Loucy (cell line): ENCODE data around the gene CPSF4.
"Not testable (repeated sequence)": the region's sequence is repeated elsewhere in the genome, so short reads cannot be mapped to it uniquely, and the experiment has no call there.

Source experiments
- H2AFZ ChIP-seq: fragments of 200-600 bp; sonication (generic); 2 replicates; pipeline ENCODE4 v1.6.0; 2016; ENCODE audit warnings: antibody characterized with exemption, mild to moderate bottlenecking, low read length, moderate library complexity
- H3F3A ChIP-seq: fragments of 200-600 bp; 2 replicates; pipeline ENCODE4 v1.6.0; 2016; ENCODE audit warnings: antibody characterized with exemption, low read depth, mild to moderate bottlenecking
- H3K27me3 ChIP-seq: fragments of 200-600 bp; sonication (generic); 2 replicates; pipeline ENCODE4 v1.6.1; 2014; ENCODE audit warnings: low read length, mild to moderate bottlenecking; ENCODE audit not compliant: insufficient read depth, poor library complexity, severe bottlenecking
- H3K36me3 ChIP-seq: fragments of 200-600 bp; sonication (generic); 2 replicates; pipeline ENCODE4 v1.6.1; 2016; ENCODE audit warnings: low read length; ENCODE audit not compliant: insufficient read depth
- H3K4me1 ChIP-seq: fragments of 200-600 bp; sonication (generic); 2 replicates; pipeline ENCODE4 v1.5.1; 2014; ENCODE audit warnings: low read length, mild to moderate bottlenecking; ENCODE audit not compliant: insufficient read depth, poor library complexity, severe bottlenecking
- H3K4me2 ChIP-seq: fragments of 200-600 bp; sonication (generic); 2 replicates; pipeline ENCODE4 v1.6.0; 2014; ENCODE audit warnings: antibody characterized with exemption, low read length, low read depth, mild to moderate bottlenecking; ENCODE audit not compliant: poor library complexity, severe bottlenecking
- H3K4me3 ChIP-seq: fragments of 200-600 bp; sonication (generic); 2 replicates; pipeline ENCODE4 v1.5.1; 2014; ENCODE audit warnings: low read length, mild to moderate bottlenecking, mixed read lengths; ENCODE audit not compliant: poor library complexity, severe bottlenecking
- H3K79me2 ChIP-seq: fragments of 200-600 bp; sonication (generic); 2 replicates; pipeline ENCODE4 v1.6.1; 2014; ENCODE audit warnings: low read length; ENCODE audit not compliant: insufficient read depth
- H3K9ac ChIP-seq: fragments of 200-600 bp; sonication (generic); 2 replicates; pipeline ENCODE4 v1.6.0; 2014; ENCODE audit warnings: mild to moderate bottlenecking, low read depth, low read length, moderate library complexity; ENCODE audit not compliant: poor library complexity, severe bottlenecking
- H3K9me2 ChIP-seq: fragments of 200-600 bp; sonication (generic); replicated peaks from 2 replicates; pipeline ENCODE4 v1.6.1; 2016; ENCODE audit warnings: low read depth, low read length, mixed read lengths
- H3K9me3 ChIP-seq: fragments of 200-600 bp; sonication (generic); 2 replicates; pipeline ENCODE4 v1.6.1; 2014; ENCODE audit warnings: mild to moderate bottlenecking, antibody characterized with exemption, low read length, low read depth; ENCODE audit not compliant: insufficient read depth
- H4K20me1 ChIP-seq: fragments of 200-600 bp; sonication (generic); 2 replicates; pipeline ENCODE4 v1.6.0; 2014; ENCODE audit warnings: antibody characterized with exemption, low read length, mild to moderate bottlenecking; ENCODE audit not compliant: insufficient read depth, poor library complexity, severe bottlenecking
- EZH2phosphoT487 ChIP-seq: fragments of 200-600 bp; IDR thresholded peaks from 2 replicates; pipeline ENCODE4 v1.6.1; 2018; ENCODE audit warnings: antibody characterized with exemption, mild to moderate bottlenecking, moderate library complexity, borderline replicate concordance
- TF ChIP-seq, protein P1 (sequence below): fragments of 200-600 bp; sonication (generic); conservative IDR thresholded peaks from 2 replicates; pipeline ENCODE4 v1.5.1; 2014; ENCODE audit warnings: mild to moderate bottlenecking, antibody characterized with exemption, low read length

CPSF4 gene

DNA sequence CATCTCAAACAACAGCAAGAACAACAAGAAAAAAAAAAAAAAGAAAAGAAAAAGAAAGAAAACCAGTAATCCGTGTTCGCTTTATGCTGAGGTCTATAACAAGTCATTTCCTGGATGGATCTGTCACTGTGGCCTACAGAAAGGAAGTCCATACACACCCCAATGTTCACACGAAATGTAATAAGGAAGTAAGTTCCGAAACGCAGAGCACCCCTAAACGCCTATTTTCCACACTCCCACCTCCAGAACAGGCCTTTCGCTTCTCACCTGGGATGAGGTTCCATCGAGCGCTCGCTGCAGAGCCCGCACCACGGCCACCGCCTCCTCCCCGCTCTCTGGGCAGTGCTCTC, 60.6 kb downstream of the CPSF4 start:
- H3K4me3 ChIP-seq = peak overlapping the region; percentile 99
- H3F3A ChIP-seq = no peaks in the 10 kb centered on the region
- H3K36me3 ChIP-seq = peaks cover 2% of the 10 kb centered on the region; the same call in 1 of the 2 replicates
- H3K27me3 ChIP-seq = no peaks in the 10 kb centered on the region
- H3K9me3 ChIP-seq = no peaks in the 10 kb centered on the region; the same call in 1 of the 2 replicates
- peaks cover 32% of the 10 kb centered on the region for H4K20me1 ChIP-seq
- peak overlapping the region; percentile 97; the same call in 1 of the 2 replicates for H2AFZ ChIP-seq
- H3K79me2 ChIP-seq = peaks cover 60% of the 10 kb centered on the region
- H3K4me1 ChIP-seq = peaks cover 21% of the 10 kb centered on the region
- H3K9me2 ChIP-seq = no peaks in the 10 kb centered on the region
- TF ChIP-seq, protein P1, sequence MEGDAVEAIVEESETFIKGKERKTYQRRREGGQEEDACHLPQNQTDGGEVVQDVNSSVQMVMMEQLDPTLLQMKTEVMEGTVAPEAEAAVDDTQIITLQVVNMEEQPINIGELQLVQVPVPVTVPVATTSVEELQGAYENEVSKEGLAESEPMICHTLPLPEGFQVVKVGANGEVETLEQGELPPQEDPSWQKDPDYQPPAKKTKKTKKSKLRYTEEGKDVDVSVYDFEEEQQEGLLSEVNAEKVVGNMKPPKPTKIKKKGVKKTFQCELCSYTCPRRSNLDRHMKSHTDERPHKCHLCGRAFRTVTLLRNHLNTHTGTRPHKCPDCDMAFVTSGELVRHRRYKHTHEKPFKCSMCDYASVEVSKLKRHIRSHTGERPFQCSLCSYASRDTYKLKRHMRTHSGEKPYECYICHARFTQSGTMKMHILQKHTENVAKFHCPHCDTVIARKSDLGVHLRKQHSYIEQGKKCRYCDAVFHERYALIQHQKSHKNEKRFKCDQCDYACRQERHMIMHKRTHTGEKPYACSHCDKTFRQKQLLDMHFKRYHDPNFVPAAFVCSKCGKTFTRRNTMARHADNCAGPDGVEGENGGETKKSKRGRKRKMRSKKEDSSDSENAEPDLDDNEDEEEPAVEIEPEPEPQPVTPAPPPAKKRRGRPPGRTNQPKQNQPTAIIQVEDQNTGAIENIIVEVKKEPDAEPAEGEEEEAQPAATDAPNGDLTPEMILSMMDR = no peak
- TF ChIP-seq EZH2phosphoT487 = no peak
- H3K4me2 ChIP-seq = peak overlapping the region; percentile 90
- peak overlapping the region; percentile 91 for H3K9ac ChIP-seq

DNA sequence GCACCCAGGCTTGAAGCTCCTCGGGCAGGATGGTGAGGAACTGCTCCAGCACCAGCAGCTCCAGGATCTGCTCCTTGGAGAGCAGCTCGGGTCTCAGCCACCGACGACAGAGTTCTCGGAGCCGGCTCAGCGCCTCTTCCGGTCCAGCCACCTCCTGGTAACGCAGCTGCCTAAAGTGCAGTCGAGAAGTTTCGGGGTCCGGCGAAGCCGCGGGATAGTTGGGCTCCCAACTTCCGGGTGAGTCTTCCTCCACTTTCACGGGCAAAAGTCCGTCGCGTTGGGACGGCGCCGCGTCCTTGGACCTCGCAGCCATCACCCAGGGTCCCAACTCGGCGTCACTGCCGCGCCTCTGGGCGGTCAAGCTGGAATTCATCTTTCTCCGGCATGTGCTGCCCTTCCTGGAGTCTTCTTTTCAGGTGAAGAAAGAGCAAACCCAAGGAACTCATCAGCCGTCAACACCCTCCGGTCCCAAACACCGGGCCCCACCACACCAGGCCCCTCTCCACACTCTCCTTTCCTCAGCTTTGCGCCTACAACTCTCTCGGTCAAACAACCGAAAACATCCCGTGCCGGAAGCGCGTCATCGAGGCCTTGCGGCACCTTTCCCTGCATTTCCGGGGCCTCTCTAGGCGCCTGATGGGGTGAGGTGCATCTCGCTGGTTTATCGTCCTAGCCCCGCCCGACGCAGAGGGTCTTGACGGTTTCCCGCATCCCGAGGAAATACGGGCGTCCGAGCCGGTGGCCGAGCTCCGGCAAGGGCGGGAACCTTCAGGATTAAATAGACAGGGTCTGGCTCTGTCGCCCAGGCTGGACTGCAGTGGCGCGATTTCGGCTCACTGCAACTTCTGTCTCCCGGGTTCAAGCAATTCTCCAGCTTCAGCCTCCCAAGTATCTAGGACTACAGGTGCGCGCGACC, 61.2 kb downstream of the CPSF4 start, which contains the start of gene ZNF394:
TSS of gene ZNF394 (minus strand) at position 561 of the 916 bp plus-strand sequence. CDS start at position 373, 188 bp downstream.
- Histone ChIP-seq H3K36me3 (no peaks in the 10 kb centered on the region; the same call in 1 of the 2 replicates), H2AFZ (peak within 1 kb of the TSS; percentile 97)

DNA sequence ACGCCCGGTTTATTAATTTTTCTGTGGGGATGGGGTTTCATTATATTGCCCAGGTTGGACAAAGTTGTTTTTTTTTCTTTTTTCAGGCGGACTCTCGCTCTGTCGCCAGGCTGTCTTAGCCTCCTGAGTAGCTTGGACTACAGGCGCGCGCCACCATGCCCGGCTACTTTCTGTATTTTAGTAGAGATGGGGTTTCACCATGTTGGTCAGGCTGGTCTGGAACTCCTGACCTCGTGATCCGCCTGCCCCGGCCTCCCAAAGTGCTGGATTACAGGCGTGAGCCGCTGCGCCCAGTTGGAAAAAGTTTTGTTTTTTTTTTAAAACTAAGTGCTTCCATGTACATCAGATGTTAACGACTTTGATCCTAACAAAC, 61.9 kb downstream of the CPSF4 start:
- peaks cover 22% of the 10 kb centered on the region for H3K4me1 ChIP-seq
- H3K4me2 ChIP-seq = peak overlapping the region; percentile 78
- no peaks in the 10 kb centered on the region for H3F3A ChIP-seq
- peak overlapping the region; percentile 97 for H2AFZ ChIP-seq
- no peaks in the 10 kb centered on the region for H3K36me3 ChIP-seq
- H3K79me2 ChIP-seq = peaks cover 57% of the 10 kb centered on the region
- H3K9me3 ChIP-seq = no peaks in the 10 kb centered on the region
- H3K9ac ChIP-seq = peak overlapping the region; percentile 91
- H3K9me2 ChIP-seq = no peaks in the 10 kb centered on the region
- H3K27me3 ChIP-seq = no peaks in the 10 kb centered on the region
- peak overlapping the region; percentile 99 for H3K4me3 ChIP-seq
- no peak for TF ChIP-seq EZH2phosphoT487
- TF ChIP-seq, protein P1 = no peak
- peaks cover 37% of the 10 kb centered on the region for H4K20me1 ChIP-seq

More for the DNA sequence above, 61.2 kb downstream of the CPSF4 start, which contains the start of gene ZNF394:
- no peaks in the 10 kb centered on the region for H3K27me3 ChIP-seq
- H3K4me2 ChIP-seq = peak within 1 kb of the TSS; percentile 90
- peaks cover 58% of the 10 kb centered on the region for H3K79me2 ChIP-seq
- peak within 1 kb of the TSS; percentile 91 for H3K9ac ChIP-seq
- H3F3A ChIP-seq = no peaks in the 10 kb centered on the region
- no peak for TF ChIP-seq EZH2phosphoT487
- TF ChIP-seq, protein P1 = no peak
- no peaks in the 10 kb centered on the region for H3K9me3 ChIP-seq
- H3K9me2 ChIP-seq = no peaks in the 10 kb centered on the region
- peaks cover 21% of the 10 kb centered on the region for H3K4me1 ChIP-seq
- peaks cover 32% of the 10 kb centered on the region for H4K20me1 ChIP-seq
- H3K4me3 ChIP-seq = peak within 1 kb of the TSS; percentile 99

DNA sequence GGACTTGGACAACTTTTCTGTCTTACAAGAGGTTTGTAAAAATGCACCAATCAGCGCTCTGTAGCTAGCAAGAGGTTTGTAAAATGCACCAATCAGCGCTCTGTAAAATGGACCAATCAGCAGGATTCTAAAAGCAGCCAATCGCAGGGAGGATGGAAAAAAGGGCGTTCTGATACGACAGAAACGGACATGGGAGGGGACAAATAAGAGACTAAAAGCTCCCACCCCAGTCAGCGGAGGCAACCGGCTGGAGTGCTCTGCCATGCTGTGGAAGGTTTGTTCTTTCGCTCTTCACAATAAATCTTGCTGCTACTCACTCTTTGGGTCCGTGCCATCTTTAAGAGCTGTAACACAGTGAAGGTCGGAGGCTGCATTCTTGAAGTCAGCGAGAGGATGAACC, 62.5 kb downstream of the CPSF4 start:
- not testable (repeated sequence) for H3K27me3 ChIP-seq, H3K36me3 ChIP-seq, H3F3A ChIP-seq, H3K9me3 ChIP-seq, H3K9me2 ChIP-seq, H2AFZ ChIP-seq, H3K9ac ChIP-seq
- peak overlapping the region; percentile 99 for H3K4me3 ChIP-seq
- H3K79me2 ChIP-seq = peaks cover 57% of the 10 kb centered on the region
- H3K4me2 ChIP-seq = peak overlapping the region; percentile 78
- H3K4me1 ChIP-seq = peaks cover 28% of the 10 kb centered on the region
- H4K20me1 ChIP-seq = peaks cover 40% of the 10 kb centered on the region
